ENCODE data around the gene LZIC. TPM values are rescaled to one million over a fixed set of nuclear protein-coding genes. Genes with fewer than 3 reads are reported as not detected.

LZIC gene
- total and polyA plus RNA-seq, 9 of the 15 experiments (the other 6 are each of a cell fraction or from before 2014, with no cell fraction given), result 32.9 to 109 (median 61.7) TPM

DNA sequence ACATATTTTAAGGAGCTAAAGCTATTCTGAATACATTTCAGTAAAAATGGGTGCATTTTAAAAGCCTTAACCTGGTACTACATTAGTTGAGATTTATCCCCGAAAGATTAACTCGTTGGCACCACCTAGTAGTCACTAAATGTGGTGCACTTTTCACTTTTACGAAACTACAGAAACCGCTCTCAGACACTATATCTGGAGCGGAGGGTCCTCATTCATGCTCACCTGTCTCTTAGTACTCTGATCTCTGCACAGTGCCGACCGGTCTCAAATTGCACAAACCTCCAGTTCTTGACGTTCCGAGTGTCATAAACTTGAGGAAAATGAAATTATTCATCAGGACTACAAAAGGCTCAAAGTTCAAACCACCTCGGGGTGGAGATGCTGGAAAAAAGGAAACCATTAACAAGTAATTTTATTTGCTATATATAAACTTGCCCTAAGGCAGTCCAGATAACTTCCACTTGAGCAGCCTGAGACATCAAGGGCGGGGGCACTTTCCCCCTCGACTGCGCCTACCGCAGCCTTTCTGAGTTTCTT is 722 bp downstream of the LZIC start (continued):
- TF ChIP-seq, protein P1, sequence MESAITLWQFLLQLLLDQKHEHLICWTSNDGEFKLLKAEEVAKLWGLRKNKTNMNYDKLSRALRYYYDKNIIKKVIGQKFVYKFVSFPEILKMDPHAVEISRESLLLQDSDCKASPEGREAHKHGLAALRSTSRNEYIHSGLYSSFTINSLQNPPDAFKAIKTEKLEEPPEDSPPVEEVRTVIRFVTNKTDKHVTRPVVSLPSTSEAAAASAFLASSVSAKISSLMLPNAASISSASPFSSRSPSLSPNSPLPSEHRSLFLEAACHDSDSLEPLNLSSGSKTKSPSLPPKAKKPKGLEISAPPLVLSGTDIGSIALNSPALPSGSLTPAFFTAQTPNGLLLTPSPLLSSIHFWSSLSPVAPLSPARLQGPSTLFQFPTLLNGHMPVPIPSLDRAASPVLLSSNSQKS (CRISPR knock-in tag; IDR thresholded peaks at IDR 0.05), result no peak
- TF ChIP-seq TCF7L2 (IDR thresholded peaks at IDR 0.05; ENCODE audit: low read depth, low read length) (no peak), HES1 (IDR thresholded peaks at IDR 0.05; ENCODE audit: low read depth) (peak; percentile 33; the same call in 1 of the 2 replicates), KDM1A (IDR thresholded peaks at IDR 0.05) (peak in 1 of 2 experiments; percentile 27; a peak in 1 of 4 replicates), ZSCAN29 (IDR thresholded peaks at IDR 0.05) (no peak), ZNF592 (IDR thresholded peaks at IDR 0.05) (no peak), BCLAF1 (IDR thresholded peaks at IDR 0.05; ENCODE audit: borderline replicate concordance in 1 of 2, control insufficient read depth in 1 of 2, low read depth in 2 of 2, low read length in 1 of 2) (no peak), SRSF7 (optimal IDR thresholded peaks at IDR 0.05; ENCODE audit: low read depth, low read length) (no peak), LEF1 (IDR thresholded peaks at IDR 0.05) (no peak), ZBTB43 (CRISPR knock-in tag; IDR thresholded peaks at IDR 0.05) (no peak), SNIP1 (IDR thresholded peaks at IDR 0.05; ENCODE audit: low read depth) (no peak), KDM4B (IDR thresholded peaks at IDR 0.05; ENCODE audit: borderline replicate concordance in 2 of 2, low read depth in 1 of 2) (no peak)
- TF ChIP-seq, protein P2, sequence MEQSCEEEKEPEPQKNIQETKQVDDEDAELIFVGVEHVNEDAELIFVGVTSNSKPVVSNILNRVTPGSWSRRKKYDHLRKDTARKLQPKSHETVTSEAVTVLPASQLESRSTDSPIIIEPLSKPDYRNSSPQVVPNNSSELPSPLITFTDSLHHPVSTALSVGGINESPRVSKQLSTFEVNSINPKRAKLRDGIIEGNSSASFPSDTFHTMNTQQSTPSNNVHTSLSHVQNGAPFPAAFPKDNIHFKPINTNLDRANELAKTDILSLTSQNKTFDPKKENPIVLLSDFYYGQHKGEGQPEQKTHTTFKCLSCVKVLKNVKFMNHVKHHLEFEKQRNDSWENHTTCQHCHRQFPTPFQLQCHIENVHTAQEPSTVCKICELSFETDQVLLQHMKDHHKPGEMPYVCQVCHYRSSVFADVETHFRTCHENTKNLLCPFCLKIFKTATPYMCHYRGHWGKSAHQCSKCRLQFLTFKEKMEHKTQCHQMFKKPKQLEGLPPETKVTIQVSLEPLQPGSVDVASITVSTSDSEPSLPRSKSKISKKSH (CRISPR knock-in tag; IDR thresholded peaks at IDR 0.05), result no peak
- TF ChIP-seq, protein P3, sequence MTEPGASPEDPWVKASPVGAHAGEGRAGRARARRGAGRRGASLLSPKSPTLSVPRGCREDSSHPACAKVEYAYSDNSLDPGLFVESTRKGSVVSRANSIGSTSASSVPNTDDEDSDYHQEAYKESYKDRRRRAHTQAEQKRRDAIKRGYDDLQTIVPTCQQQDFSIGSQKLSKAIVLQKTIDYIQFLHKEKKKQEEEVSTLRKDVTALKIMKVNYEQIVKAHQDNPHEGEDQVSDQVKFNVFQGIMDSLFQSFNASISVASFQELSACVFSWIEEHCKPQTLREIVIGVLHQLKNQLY (CRISPR knock-in tag; conservative IDR thresholded peaks at IDR 0.05), result no peak

All from K562 (cell line).